ENCODE results near the gene GLI3.

- no peak for TF ChIP-seq CTCF (IDR thresholded peaks at IDR 0.05)
- no peak for TF ChIP-seq EP300 (IDR thresholded peaks at IDR 0.05)
- TF ChIP-seq POLR2AphosphoS5 (IDR thresholded peaks at IDR 0.05), result no peak
Measured at GRCh38 chr7:42123716-42124115, 113.3 kb downstream of the GLI3 start.

All from stomach (tissue), 4 donors.